ENCODE data around the gene VIL1.

Gene VIL1

DNA sequence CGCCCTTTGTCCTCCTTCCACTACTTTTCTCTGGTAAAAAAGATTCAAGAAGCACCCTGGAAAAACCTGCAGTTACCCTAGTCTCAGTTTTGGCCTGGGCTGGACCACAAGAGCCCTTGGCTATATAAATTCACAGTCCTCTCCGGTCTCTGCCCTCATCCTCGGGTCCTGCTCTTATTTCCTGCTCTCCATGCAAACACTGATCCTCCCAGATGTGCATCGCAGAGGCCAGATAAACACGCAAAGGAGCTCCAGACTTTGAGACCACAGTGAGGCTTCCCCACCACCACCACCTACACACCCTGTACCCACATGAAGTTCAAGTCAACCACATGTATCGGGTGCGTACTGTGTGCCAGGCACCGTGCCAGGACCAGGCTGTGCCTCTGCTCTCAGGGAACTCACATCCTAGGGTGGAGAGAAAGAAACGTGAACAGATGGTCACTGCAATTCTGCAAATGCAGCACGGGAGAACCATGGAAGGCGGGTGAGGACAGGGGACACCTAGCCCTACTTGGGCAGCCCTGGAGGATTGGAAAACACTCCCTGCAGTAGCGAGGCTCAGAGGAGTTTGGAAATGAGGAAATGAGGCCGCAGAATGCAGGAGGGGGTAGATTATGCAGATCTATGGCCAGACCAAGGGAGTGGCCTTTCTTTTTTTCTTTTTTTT, 11.8 kb upstream of the VIL1 start:
- no peak for DNase-seq

DNA sequence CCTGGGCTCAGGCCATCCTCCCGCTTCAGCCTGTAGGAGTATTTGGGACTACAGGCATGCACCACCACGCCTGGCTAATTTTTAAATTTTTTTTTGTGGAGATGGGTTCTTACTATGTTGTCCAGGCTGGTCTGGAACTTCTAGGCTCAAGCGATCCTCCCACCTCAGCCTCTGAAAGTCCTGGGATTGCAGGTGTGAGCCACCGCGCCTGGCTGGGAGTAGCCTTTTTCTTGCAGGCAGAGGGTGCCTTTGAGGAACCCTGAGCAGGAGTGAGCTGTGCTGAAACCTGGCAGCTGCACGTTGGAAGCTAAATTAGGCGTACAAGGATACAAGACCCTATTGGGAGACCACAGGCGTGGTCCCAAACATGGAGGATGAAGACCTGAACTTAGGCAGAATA, 11.2 kb upstream of the VIL1 start:
- no peak for DNase-seq

DNA sequence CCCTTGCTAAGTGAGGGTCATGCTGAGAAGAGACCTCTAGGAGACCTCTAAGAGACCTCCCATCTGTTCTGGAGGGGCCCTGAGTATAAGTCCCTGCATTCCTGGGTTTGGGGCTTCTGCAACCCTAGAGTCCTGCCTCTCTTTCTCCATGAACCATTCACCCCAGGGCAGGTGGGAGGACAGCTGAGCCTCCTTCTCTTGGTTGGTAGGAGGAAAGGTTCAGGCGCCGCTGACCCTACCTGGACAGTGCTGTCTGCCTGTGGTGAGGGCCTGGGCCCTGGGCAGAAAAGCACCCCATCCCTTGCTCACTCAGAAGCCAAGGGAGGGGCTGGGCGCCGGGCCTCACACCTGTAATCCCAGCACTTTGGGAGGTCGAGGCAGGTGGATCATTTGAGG, 604 bp upstream of the VIL1 start:
- no peak for DNase-seq

DNA sequence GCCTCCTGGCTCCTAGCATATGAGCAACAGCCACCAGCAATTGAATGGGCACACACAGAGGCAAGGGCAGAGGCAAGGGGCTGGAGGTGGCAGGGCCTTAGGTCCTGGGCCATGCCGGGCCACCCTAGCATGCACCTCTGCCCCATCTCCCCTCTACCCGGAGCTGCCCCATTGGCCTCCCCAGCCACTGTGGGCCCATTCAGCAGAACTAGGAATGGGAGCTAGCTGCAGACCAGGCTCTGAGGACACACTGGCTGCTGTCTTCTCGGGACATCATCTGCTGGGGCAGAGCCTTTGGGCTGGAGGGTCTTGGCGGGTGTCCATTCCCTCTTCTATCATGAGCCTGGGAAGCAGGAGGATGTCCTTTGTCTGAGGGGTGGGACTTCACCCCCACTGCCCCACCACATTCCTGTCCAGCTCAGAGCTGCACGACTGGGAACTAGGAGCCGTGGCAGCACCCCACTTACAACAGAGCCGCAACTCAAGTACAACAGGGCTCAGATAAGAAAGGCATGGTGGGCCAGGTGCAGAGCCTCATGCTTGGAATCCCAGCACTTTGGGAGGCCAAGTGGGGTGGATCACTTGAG, 800 bp downstream of the VIL1 start:
- no peak for DNase-seq

DNA sequence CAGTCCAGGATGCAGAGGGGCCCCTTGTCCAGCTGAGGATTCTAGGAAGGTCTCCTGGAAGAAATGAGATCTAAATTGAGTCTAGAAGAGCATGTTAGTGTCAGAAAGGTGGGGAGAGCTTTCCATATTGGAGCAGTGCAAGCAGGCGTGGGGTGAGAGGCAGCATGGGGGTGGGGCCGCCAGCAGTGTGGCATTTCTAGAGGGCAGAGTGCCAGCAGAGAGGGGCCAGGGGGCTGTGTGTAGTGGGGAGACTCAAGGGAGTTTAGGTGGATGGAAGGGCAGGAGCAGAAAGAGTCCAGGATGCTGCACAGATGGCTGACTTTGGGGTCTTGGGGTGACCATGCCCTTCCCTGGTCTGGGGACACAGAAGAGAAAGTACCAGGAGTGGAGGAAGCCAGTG, 2.1 kb downstream of the VIL1 start:
- no peak for DNase-seq

DNA sequence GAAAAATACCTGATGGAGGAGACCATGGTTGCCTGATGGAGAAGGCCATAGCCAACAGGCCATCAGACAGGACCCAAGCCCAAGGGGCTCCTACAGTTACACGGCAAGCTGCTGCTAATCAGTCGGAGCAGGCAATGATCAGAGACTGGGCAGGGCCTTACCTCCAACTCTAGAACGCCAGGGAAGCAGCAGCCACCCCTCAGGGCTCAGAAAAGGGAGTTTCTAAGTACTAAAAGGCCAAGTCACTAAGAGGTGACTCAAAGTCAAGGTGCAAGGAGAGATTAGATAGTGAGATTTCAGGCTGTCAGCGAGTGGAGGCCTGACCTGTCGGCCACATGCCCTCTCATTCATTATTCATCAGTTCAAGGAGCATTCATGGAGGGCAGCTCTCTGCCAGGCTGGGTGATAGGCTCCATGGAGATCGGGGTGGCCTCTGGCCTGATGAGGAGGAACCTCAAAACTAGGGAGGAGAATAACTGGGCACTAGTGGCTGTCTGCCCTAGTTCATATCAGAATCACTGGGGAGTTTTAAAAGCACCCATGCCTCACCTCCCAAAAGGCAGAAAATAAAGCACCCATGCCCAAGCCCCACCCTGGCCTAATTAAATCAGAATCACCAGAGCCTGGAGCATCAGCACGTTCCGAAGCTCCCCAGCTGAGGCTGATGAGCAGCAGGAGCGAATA, 3.6 kb downstream of the VIL1 start:
- DNase-seq, result no peak

DNA sequence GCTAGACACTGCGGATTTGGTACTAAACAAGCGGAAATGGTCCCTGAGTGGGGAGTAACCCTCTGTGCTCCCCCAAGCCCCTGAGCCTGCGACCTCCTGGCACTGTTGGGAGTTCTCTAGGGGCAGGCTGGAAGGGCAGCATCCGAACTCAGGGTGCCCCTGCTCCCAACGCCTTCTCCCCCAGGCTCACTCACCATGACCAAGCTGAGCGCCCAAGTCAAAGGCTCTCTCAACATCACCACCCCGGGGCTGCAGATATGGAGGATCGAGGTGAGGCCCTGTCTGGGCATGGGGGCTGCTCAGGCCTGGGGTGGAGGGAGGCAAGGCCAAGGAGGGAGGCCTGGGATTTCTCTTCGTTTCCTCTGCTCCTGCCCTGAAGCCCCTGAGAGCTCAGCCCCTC, 4.7 kb downstream of the VIL1 start:
- DNase-seq, result no peak

DNA sequence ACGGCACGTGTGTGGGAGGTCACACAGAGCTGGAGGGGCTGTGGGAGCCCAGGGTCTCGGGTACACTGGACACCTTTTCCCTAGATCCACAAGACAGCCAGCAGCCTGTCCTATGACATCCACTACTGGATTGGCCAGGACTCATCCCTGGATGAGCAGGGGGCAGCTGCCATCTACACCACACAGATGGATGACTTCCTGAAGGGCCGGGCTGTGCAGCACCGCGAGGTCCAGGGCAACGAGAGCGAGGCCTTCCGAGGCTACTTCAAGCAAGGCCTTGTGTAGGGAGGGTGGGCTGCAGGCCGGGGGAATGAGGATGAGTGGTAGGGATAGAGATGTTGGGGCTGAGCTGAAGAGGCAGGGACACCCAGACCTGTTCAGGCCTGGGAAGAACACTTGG, 6.6 kb downstream of the VIL1 start:
- DNase-seq, result no peak

DNA sequence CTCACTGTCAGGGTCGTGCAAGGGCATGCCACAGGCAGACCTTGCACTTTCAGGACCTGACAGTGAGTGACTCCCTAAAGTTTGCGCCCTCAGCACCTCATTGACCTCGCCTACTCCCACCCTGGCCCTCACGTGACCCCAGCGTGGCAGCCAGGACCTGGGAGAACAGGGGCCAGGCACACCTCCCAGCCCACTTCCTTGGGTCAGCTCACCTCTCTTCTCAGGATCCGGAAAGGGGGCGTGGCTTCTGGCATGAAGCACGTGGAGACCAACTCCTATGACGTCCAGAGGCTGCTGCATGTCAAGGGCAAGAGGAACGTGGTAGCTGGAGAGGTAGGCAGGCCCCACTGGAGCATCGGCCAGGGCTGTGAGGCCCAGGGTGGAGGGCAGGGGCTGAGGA, 8.8 kb downstream of the VIL1 start:
- no peak for DNase-seq

DNA sequence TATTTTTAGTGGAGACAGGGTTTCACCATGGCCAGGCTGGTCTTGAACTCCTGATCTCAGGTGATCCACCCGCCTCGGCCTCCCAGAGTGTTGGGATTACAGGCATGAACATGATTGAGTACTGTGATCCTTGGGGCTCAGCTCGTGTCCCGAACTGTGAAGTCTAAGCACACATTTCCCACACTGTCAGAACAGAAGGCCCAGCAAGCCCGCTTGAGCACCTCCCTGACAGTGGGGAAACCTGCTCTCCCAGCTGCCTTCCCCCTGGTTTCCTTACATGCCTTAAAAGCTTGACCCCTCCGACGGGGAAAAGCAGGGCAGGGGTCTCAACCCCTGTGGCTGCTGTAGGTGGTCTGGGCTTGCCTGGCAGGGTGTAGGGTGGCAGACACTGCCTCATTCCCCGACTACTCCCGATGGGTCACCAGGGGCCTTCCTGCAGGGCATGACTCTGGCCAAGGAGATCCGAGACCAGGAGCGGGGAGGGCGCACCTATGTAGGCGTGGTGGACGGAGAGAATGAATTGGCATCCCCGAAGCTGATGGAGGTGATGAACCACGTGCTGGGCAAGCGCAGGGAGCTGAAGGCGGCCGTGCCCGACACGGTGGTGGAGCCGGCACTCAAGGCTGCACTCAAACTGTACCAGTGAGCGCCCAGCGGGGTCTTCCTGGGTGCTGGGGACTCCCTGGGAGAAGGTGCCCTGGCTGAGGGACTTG, 10.1 kb downstream of the VIL1 start:
- DNase-seq, result no peak

DNA sequence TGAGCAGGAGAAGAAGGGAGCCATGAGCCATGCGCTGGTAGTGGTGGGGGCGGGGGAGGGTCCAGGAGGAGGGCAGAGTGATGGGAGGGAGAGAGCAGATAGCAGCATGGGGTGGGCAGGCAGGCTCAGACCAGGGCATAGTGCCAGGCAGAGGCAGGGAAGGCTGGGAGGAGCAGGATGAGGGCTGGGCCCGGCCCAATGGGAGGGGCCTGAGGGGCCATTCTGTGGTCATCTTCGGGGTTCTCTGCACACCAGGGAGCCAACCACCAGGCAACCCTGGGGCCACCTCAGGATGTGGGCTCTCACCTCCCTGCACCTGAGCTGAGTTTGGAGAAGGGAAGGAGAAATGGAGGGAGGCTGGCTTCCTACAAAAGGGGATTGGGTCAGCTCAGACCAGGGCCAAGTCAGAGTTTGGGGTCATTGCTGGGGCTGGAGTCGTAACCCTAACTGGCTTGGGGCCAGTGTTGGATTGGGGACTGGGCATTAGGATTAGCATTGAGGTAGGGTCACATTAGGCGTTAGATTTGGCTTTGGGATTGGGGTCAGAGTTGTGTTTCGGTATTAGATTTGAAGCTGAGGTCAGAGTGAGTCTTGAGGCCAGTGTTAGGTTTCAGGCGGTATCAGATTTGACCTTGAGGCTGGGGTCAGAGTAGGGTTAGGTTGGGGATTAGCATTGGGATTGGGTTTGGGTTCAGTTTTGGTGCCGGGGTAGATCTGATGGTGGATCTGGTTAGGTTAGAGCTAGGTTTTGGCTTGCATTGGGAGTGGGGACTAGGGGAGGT, 11.2 kb downstream of the VIL1 start:
- no peak for DNase-seq

DNA sequence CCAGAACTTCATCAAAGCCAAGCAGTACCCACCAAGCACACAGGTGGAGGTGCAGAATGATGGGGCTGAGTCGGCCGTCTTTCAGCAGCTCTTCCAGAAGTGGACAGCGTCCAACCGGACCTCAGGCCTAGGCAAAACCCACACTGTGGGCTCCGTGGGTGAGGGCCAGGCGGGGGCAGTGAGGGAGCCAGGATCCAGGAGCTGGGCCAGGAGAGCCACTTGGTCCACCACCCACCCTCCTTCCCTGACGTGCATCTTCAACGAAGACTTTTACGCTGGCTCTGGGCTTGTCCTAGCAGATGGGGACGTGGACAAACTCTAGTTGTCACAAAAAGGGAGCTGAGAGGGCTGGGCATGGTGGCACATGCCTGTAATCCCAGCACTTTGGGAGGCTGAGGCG, 11.8 kb downstream of the VIL1 start:
- no peak for DNase-seq

DNA sequence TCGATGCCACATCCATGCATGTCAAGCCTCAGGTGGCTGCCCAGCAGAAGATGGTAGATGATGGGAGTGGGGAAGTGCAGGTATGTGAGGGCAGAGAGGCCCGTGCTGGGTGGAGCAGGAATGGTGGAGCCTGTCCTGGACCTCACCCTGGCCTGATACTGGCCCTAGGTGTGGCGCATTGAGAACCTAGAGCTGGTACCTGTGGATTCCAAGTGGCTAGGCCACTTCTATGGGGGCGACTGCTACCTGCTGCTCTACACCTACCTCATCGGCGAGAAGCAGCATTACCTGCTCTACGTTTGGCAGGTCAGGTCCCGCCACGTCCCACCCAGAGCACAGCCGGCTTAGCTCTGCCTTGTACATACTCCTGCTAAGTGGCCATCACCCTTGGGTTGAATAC, 13.0 kb downstream of the VIL1 start:
- no peak for DNase-seq

DNA sequence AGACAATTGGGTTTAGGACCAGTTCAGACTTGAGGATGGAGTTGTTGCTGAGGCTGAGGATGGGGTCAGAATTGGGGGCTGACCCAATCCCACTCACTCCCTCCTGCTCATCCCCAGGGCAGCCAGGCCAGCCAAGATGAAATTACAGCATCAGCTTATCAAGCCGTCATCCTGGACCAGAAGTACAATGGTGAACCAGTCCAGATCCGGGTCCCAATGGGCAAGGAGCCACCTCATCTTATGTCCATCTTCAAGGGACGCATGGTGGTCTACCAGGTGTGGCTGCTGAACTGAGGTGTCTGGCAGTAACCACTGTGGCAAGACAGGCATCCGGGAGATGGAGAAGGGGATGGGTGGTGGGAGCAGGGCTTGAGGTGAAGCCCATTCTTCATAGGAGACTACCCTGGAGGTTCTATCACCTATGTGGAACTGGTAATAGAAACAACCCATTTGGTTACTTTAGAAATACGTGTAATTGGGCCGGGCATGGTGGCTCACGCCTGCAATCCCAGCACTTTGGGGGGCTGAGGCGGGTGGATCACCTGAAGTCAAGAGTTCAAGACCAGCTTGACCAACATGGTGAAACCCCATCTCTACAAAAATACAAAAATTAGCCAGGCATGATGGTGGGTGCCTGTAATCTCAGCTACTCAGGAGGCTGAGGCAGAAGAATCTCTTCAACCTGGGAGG, 13.9 kb downstream of the VIL1 start:
- DNase-seq, result no peak

DNA sequence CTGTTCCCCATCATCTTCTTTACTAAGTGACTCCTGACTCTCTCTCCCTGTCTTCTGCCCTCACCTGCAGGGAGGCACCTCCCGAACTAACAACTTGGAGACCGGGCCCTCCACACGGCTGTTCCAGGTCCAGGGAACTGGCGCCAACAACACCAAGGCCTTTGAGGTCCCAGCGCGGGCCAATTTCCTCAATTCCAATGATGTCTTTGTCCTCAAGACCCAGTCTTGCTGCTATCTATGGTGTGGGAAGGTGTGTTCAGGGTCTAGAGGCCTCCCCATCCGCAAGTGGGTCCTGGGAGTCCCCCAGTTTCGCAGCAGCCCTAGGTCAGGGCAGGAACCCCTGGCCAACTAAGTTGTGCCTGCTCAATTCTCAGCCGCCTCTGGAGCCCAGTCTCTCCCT, 15.5 kb downstream of the VIL1 start:
- DNase-seq, result no peak

DNA sequence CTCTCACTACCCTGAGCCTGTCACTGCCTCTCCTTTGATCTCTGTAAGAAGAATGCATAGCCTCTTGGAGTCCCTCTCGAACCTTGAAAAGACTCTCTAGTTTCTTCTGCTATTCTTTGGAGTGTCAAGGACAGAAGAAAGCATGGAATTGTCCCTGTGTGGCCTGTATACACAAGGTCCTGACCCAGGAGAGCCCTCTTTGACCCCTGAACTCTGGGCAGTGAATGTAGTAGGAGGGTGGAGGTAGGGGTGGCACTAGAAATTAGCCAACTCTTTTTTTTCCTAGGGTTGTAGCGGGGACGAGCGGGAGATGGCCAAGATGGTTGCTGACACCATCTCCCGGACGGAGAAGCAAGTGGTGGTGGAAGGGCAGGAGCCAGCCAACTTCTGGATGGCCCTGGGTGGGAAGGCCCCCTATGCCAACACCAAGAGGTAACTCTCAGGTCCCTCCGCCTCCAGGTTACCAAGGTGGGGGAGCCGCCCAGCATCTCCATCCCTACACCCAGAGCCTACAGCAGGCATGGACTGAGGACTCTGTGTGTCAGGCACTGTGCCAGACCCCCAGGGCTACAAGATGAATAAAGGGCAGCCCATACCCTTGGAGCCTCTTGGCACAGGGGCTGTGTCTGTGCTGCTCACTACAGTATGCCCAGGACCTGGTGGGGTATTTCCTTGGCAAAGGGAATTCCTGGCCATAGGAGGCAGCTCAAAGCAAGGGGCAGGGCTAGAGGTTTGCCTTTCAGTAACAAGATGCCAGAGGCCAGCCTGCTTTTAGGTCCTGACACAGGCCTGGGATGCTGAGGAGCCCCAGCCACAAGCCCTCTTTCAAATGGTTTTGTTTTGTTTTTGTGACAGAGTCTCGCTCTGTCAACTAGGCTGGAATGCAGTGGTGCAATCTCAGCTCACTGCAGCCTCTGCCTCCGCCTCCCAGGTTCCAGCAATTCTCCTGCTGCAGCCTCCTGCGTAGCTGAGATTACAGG, 16.4 kb downstream of the VIL1 start:
- no peak for DNase-seq

DNA sequence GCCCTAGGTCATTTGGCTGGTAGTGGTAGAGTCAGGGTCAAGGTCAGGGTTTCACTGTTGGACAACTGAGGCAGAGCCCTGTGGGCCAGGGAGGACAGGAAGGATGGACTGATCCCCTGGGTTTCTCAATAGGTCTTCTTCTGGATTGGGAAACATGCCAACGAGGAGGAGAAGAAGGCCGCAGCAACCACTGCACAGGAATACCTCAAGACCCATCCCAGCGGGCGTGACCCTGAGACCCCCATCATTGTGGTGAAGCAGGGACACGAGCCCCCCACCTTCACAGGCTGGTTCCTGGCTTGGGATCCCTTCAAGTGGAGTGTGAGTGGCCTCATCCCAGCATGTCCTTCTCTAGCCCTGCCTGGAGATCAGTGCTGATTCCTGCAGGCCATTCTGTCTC, 18.1 kb downstream of the VIL1 start:
- DNase-seq, result no peak

DNA sequence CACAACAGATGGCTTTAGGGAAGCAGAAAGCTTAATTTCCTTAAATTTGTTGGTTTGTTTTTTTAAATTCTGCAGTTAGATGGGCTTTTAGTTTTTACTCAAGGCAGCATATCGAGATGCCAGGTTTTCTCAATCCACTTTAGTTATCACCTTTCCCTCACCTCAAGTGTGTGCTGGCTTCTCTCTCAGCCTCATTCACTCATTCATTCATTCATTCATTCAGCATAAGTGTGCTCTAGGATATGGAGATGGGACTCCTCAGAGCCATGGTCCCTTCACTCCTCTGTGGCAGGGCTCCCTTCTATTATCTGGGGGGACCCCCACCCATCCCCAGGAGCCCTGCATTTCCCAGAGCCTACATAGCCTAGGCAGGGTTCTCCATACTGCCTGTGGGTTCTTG, 19.0 kb downstream of the VIL1 start:
- no peak for DNase-seq

DNA sequence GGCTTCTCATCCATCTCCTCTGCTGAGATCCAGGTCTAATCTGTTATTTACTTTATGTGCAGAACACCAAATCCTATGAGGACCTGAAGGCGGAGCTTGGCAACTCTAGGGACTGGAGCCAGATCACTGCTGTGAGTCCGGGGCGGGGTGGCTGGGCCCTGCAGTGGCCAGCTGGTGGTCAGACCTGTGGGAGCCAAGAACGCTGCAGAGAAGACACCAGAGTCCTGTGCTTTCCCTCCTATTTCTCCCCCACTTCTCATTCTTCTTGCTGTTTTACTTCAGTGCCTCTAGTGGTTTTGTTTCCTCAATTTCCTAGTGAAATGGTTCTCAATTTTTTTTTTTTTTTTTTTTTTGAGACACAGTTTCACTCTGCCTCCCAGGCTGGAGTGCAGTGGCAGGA, 19.7 kb downstream of the VIL1 start:
- DNase-seq, result no peak

DNA sequence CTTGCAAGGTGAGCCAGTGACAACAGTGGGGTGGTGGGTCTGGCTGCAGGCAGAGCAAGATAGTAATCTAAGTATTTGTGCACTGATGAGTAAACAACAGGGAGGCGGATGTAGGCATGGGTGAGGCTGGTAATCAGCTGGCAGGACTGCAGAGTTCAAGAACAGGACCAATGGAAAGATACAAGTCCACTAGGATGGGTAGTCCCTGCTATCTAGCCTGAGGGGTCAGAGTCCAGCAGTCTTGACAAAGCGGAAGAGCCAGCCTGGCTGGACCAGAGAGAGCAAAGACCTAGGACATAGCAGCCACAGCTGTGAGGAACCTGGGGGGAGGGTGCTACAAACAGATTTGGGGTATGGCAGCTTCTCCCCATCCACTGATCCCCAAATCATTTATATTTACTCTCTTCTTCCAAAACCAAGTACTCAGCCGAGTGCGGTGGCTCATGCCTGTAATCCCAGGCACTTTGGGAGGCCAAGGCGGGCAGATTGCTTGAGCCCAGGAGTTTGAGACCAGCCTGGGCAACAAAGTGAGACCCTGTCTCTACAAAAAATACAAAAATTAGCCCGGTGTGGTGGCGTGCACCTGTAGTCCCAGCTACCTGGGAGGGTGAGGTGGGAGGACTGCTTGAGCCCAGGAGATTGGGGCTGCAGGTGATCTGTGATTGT, 25.9 kb downstream of the VIL1 start:
- DNase-seq, result no peak

DNA sequence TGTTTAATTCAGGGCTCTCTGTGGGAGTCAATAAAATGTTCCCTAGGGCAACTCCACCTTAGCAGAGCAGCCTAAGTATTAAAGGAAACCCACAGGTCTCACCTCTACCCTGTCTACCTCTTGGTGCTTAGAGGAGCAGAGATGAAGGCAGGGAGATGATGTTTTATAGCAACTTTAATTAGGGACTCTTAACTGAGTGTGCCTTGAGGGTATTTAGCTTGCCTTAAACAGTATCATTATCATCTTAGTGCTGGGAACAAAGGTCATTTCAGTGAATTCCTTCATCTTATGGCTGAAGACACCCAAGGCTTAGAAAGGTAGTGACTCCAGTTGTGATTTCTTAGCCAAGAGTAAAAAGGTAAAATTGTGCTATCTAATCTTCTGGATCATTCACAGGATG, 26.7 kb downstream of the VIL1 start:
- DNase-seq, result no peak
